Activated naive CD8-positive, alpha-beta T cell treated with anti-CD3 and anti-CD28 coated beads for 36 hours (primary cell): Measurements from ENCODE around the gene CMSS1. TPM values are rescaled to one million over a fixed set of nuclear protein-coding genes. Genes with fewer than 3 reads are reported as not detected.

ENCODE experiments used
- DNase-seq: peaks from one replicate; pipeline ENCODE4 v3.0.0; 2021
- H3K27ac Mint-ChIP-seq: one replicate; pipeline ENCODE4 v1.8.0; 2022; ENCODE audit warnings: mild to moderate bottlenecking, moderate library complexity, mixed read lengths
- H3K27me3 Mint-ChIP-seq: one replicate; pipeline ENCODE4 v1.8.0; 2022; ENCODE audit warnings: mild to moderate bottlenecking, mixed read lengths
- H3K36me3 Mint-ChIP-seq: one replicate; pipeline ENCODE4 v1.8.0; 2021; ENCODE audit warnings: mild to moderate bottlenecking, mixed read lengths
- H3K4me1 Mint-ChIP-seq: one replicate; pipeline ENCODE4 v1.8.0; 2021; ENCODE audit warnings: mixed read lengths
- H3K4me3 Mint-ChIP-seq: one replicate; pipeline ENCODE4 v1.8.0; 2022; ENCODE audit warnings: mild to moderate bottlenecking, moderate library complexity, mixed read lengths
- H3K9me3 Mint-ChIP-seq: one replicate; pipeline ENCODE4 v1.8.0; 2022; ENCODE audit warnings: mixed read lengths
- total RNA-seq, 2 experiments: library from RNA; stranded (reverse); gene quantifications; one replicate each; pipeline ENCODE4 v1.2.3, GENCODE V29; 2021

Gene CMSS1
- total RNA-seq, 2 experiments from 2014 or later, result 121 to 122 TPM

DNA sequence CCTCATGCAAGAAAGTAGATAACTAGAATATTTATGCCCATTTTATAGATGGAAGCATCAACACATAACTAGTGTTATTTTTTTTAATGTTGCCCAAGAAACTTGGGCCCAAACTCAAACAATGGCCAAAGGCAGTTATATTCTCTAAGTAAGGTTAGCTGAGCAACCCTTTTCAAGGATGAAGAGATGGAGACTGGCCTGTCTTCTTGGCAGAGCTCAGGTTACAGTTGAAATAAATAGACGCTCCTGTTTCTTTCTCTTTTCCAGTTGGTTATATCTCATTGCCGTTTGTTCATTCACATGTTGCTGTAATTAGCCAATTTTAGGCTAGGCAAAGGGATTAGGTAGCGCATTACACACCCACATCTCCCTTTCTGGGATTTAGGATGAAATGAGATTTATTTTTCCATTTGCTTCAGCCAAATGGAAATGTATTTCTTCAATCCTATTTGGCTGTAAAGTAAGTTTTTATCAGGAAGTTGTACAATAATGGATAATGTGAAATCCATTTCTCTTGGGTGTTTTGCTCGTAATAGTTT, 93.2 kb downstream of the CMSS1 start:
- no peaks in the 10 kb centered on the region for H3K27me3 Mint-ChIP-seq
- H3K4me1 Mint-ChIP-seq, result peaks cover 10% of the 10 kb centered on the region
- peaks cover 26% of the 10 kb centered on the region for H3K36me3 Mint-ChIP-seq
- H3K9me3 Mint-ChIP-seq, result no peaks in the 10 kb centered on the region
- DNase-seq, result no peak
- H3K27ac Mint-ChIP-seq, result no peak overlapping the region
- no peak overlapping the region for H3K4me3 Mint-ChIP-seq

DNA sequence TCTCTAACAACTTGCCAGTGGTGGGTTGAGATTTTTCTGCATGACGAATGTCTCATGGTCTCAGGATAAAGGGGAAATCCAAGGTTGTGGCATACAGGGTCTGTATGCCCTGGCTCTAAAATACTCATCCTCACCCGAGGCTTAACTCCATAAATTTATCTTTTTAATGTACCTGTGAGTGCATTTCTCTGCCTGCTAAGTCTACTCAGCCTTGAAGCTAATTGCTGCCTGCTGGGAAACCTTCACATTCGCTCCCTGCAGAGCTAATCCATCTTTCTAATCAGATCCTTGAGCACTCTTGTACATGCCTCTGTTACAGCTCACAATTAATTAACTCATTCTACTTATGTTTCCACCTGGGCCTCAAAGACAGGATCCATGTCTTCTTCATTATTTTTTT, 93.8 kb downstream of the CMSS1 start:
- H3K27ac Mint-ChIP-seq, result no peak overlapping the region
- H3K4me3 Mint-ChIP-seq, result no peak overlapping the region
- H3K27me3 Mint-ChIP-seq, result no peaks in the 10 kb centered on the region
- H3K4me1 Mint-ChIP-seq, result peaks cover 10% of the 10 kb centered on the region
- H3K36me3 Mint-ChIP-seq, result peaks cover 31% of the 10 kb centered on the region
- H3K9me3 Mint-ChIP-seq, result no peaks in the 10 kb centered on the region
- DNase-seq, result no peak

DNA sequence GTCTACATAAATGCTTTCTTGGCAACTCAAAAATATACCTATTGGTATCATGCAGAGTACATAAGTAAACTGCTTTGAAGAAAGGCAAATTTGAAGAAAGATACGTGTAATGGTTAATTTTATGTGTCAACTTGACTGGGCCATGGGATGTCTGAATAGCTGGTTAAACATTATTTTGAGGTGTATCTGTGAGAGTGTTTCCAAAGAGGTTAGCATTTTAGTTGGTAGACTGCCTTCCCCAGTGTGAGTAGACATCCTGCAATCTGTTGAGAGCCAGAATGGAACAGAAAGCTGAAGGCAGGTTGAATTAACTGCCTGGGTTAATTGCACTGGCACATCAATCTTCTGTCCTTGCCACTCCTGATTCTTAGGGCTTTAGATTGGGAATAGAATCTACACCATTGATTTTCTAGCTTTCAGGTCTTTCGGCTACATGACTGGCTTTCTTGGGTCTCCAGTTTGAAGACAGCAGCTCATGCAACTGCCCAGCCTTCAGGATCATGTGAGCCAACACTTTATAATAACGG, 98.3 kb downstream of the CMSS1 start:
- Mint-ChIP-seq H3K4me1 (peaks cover 11% of the 10 kb centered on the region), H3K27ac (no peak overlapping the region), H3K27me3 (no peaks in the 10 kb centered on the region), H3K4me3 (no peak overlapping the region), H3K9me3 (no peaks in the 10 kb centered on the region), H3K36me3 (peaks cover 39% of the 10 kb centered on the region)
- no peak for DNase-seq

DNA sequence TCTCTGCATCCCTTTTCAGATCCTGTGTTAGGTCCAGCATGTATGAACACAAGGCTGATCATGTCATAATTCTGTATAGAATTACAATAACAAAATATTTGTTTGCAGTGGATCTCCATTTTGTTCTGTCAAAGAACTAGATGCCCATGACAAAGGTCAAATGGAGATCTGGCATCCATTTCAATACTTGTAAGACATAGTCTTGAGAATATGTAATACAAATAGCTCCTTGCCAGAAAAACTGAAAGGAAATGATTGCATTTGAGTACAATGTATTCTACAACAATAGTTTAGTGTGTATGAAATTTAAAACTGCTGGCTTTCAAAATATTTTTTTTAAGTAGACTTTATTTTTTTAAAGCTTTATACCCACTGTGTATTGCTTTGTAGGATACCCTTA, 101.1 kb downstream of the CMSS1 start:
- Mint-ChIP-seq H3K4me1 (peaks cover 20% of the 10 kb centered on the region), H3K4me3 (no peak overlapping the region), H3K9me3 (no peaks in the 10 kb centered on the region), H3K27ac (no peak overlapping the region), H3K36me3 (peaks cover 37% of the 10 kb centered on the region), H3K27me3 (no peaks in the 10 kb centered on the region)
- DNase-seq, result no peak

DNA sequence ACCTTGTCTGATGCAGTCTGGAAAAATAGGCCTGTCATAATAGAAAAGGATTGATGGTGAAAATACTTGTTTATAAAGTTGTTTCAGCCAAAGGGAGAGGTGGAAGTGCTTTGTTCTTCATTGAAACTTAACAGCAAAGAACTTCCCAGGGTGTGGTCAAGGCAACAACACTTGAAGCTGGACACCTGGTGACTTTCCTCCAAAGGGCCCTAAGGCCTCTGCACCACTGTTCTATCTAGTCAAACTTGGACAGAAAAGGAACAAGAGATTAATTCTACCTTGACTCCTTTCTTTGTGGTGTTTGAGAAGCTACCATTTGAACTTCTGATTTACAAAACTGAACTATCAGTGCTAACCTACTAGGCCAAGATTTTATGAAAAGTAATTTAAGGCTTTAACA, 102.0 kb downstream of the CMSS1 start:
- H3K4me3 Mint-ChIP-seq, result no peak overlapping the region
- no peaks in the 10 kb centered on the region for H3K27me3 Mint-ChIP-seq
- peaks cover 16% of the 10 kb centered on the region for H3K4me1 Mint-ChIP-seq
- H3K9me3 Mint-ChIP-seq, result no peaks in the 10 kb centered on the region
- peaks cover 40% of the 10 kb centered on the region for H3K36me3 Mint-ChIP-seq
- H3K27ac Mint-ChIP-seq, result no peak overlapping the region
- no peak for DNase-seq

DNA sequence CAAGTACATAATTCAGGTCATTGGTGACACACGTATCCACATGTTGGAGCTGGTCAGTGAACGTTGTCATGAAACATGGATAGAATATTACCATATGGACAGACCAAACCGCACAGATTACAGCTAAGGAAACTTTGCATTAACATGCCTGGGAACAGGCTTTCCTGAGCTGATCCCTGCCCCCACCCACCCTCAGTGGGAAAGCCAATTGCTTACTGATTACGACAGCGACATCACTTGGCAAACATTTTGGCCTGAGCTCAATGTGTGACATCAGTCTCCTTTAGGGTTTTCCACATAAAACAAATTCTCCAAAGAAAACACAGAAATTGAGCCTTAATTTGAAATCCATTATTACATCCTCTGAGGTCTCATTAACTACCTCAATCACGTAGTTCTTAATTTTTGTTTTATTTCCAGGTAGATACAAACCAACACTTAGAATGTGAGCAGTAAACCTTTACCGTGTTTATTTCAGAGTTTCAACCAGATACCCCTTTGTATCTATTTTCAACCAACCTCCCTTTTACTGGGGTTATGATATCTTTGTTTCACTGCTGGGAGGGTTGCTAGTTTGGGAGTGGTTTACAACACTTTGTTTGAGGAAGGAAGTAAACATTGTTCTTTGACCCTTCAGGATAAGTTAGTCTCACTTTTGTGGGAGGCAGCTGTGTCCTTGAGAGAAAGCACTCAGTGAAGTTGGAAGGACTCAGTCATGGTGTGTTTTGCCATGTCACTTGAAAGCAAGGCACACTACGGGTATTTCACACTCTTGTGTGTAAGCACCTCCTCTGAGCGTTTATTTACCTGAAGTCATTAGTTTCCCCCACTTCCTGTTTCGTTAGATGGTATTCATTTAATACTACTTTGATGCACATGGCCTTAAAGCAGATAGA, 103.1 kb downstream of the CMSS1 start:
- DNase-seq, result no peak
- Mint-ChIP-seq H3K4me1 (peaks cover 15% of the 10 kb centered on the region), H3K27ac (no peak overlapping the region), H3K9me3 (no peaks in the 10 kb centered on the region), H3K36me3 (peaks cover 38% of the 10 kb centered on the region), H3K27me3 (no peaks in the 10 kb centered on the region), H3K4me3 (no peak overlapping the region)

DNA sequence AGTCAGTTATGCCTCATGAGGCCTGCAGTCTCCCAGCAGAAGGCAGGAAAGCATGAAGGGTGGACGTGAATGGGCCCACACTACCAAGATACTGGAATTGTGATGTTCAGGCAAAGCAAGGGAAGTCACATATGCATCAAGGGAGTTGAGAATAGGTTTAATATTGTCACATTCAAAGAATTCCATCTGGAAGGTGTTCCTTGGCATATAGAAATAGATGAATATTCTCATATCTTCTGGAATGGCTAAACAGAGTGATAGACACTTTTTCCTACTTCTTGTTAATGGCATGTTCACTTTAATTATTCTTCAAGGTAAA, 103.7 kb downstream of the CMSS1 start:
- no peak overlapping the region for H3K4me3 Mint-ChIP-seq
- no peaks in the 10 kb centered on the region for H3K9me3 Mint-ChIP-seq
- DNase-seq, result no peak
- H3K36me3 Mint-ChIP-seq, result peaks cover 33% of the 10 kb centered on the region
- H3K4me1 Mint-ChIP-seq, result peaks cover 14% of the 10 kb centered on the region
- H3K27me3 Mint-ChIP-seq, result no peaks in the 10 kb centered on the region
- no peak overlapping the region for H3K27ac Mint-ChIP-seq

DNA sequence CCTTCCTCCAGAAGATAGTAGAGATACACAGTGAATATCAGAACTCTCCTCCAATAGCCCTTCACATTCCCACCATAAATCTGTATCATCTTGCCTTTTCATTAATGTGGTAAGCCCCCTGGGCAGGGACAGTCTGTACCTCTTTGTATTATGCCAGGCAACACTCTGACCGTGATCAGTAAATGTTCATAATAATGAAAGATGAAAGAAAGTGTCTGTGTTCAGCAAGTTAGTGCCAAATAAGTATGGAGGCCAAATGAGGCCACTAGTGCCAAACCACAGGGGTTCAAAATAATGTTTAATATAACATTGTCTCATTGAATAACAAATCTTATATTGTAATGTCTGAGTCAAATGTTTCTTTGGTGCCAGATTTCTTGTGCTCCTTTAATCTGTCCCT, 104.3 kb downstream of the CMSS1 start:
- H3K27ac Mint-ChIP-seq, result no peak overlapping the region
- DNase-seq, result no peak
- H3K9me3 Mint-ChIP-seq, result no peaks in the 10 kb centered on the region
- no peaks in the 10 kb centered on the region for H3K27me3 Mint-ChIP-seq
- H3K4me1 Mint-ChIP-seq, result peaks cover 14% of the 10 kb centered on the region
- H3K36me3 Mint-ChIP-seq, result peaks cover 31% of the 10 kb centered on the region
- no peak overlapping the region for H3K4me3 Mint-ChIP-seq

DNA sequence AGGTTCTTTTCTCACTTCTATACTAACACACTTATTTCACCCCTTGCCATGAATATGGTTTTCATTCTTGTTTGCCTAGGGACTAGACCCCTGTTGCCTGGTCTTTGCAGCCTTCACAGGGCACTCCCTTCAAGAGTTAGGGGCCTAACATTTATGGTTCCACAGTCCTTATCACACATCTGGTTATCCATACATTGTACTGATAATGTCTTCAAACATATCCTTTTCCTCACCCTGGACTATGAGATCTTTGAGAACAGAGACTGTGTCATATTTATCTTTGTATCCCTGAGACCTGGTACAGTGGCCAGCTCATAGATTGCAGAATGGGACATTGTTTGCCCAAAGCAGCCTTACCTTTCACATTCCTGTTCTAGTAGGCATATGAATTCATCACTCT, 106.2 kb downstream of the CMSS1 start:
- Mint-ChIP-seq H3K27me3 (no peaks in the 10 kb centered on the region), H3K4me1 (peaks cover 16% of the 10 kb centered on the region), H3K36me3 (peaks cover 26% of the 10 kb centered on the region), H3K9me3 (no peaks in the 10 kb centered on the region), H3K27ac (no peak overlapping the region), H3K4me3 (no peak overlapping the region)
- DNase-seq, result no peak

DNA sequence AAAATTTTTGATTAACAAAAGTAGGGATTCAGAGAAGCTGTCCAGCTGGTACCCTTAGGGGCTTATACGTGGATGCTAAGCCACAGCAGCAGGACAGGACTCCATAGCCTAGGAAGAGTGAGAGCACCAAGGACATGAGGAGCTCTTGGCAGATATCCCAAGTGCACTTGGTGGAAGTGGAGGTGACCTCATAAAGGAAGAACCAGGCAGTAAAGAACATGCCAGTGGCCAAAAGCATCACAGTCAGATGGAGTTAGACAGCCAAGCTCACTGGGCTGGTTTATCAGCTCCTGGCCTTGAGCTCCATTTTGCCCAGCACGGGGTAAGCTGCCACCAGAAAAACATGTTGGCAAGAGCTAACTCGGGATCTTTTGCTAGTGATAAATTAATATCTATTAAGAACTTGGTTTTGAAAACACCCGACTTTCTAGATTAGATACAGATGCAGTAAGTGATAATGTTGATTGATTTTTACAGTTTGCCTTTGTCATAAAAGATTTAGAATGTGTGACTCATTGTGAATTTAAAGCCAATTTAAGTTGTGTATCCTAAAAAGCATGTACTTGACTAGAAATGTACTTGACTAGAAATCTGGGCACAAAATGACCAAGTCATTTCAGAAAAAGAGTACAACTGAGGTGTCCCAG, 108.0 kb downstream of the CMSS1 start:
- Mint-ChIP-seq H3K9me3 (no peaks in the 10 kb centered on the region), H3K36me3 (peaks cover 25% of the 10 kb centered on the region), H3K4me1 (peaks cover 13% of the 10 kb centered on the region), H3K27ac (no peak overlapping the region), H3K27me3 (no peaks in the 10 kb centered on the region), H3K4me3 (no peak overlapping the region)
- no peak for DNase-seq

DNA sequence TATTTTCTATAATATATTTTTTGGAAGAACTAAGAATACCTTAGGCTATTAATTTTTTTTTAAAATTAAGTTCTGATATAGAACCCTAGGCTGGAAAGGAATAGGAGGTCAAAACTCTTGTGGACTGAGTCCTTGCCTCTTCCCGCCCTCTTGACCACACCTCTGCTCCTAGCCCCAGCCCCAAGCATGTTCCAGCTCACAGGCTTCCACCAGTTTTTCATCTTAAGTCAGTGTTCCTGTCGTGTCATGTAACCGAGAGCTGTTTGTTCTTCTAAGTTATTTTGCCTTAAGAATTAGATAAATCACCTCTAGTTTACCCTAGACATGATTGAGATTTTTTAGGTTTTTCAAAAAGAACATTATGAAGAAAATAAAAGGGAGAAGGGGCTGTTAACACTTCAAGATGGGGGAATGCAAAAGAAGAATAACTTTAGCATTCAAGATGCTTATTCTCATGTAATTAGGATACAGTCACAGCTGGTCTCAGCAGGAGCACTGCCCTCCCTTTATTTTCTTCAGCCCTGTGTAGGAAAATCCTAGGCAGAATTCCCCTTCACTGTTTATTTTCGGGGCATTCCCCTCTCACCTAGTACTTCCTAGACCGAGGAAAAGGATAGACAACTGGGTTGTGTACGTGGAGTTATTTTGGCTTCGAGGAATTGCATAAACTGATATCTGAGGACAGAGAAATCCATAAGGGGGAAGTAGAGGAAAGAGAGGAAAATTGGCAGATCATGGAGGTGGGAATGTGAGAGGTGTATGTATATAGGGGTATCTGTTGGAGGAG, 110.2 kb downstream of the CMSS1 start:
- Mint-ChIP-seq H3K9me3 (no peaks in the 10 kb centered on the region), H3K4me1 (peaks cover 2% of the 10 kb centered on the region), H3K4me3 (no peak overlapping the region), H3K36me3 (peaks cover 27% of the 10 kb centered on the region), H3K27ac (no peak overlapping the region), H3K27me3 (no peaks in the 10 kb centered on the region)
- no peak for DNase-seq

DNA sequence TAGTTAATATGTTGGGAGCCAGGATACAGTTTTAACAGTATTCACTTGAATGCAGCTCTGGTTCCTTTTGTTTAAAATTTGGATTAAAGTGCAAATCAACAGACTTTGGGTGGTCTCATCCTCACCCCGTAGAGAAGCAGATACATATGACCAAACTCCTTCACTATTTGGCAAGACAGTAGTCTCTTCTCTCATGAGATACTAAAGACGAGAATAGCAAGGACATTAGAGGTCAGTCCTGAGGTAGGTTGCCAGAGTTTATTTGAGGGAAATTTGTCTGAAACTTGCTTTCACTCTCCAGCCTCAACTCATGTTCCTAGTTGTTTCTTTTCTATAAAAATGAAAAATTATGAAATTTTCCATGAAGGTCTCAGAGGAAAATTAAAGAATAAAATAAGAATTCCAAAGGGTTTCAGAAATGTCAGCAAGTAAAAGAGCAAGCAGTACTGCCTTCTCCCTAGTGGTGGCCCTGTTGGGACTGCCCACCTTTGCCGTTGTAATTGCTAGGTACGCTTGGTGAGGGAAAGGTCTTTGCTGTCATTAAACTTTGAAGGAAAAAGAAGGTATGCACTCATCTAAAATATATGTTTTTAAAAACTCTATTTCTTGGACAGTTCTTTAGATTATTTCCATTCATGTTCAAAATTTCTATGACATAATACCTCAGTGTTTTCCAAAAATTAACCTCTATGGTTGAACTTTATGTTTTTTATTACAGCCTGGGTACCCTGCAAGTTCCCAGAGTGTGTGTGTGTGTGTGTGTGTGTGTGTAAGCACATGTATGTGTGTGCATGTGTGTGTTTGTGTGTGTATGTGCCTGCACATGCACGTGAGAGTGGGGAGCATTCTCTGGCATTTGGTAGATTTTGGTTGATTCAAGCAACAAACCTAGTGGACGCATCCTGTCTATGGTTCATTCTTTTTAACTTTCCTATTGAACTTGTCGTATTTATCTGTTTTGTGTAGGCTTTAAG, 111.4 kb downstream of the CMSS1 start:
- no peak overlapping the region for H3K27ac Mint-ChIP-seq
- H3K4me3 Mint-ChIP-seq, result no peak overlapping the region
- H3K4me1 Mint-ChIP-seq, result peaks cover 2% of the 10 kb centered on the region
- H3K27me3 Mint-ChIP-seq, result no peaks in the 10 kb centered on the region
- DNase-seq, result no peak
- peaks cover 22% of the 10 kb centered on the region for H3K36me3 Mint-ChIP-seq
- H3K9me3 Mint-ChIP-seq, result no peaks in the 10 kb centered on the region

DNA sequence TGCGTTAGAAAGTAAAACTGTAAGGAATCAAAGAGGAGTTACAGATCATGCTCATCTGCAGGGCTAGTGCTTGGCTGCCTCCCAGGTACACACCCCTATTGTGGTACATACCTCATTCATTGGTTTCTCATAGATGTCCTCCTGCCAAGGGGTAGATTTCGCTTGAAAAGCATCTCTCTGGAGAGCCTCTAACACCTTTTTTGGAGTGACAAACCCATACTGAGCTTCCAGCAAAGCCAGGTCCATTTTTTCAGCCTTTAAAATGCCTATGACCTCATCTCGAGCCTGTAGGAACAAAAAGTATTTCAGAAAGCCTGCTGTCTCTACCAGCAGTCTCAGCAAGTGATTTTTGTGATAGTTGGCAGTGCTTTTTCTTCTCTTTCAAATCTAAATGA, 112.1 kb downstream of the CMSS1 start:
- DNase-seq, result no peak
- peaks cover 2% of the 10 kb centered on the region for H3K4me1 Mint-ChIP-seq
- H3K4me3 Mint-ChIP-seq, result no peak overlapping the region
- peaks cover 24% of the 10 kb centered on the region for H3K36me3 Mint-ChIP-seq
- H3K27ac Mint-ChIP-seq, result no peak overlapping the region
- H3K27me3 Mint-ChIP-seq, result no peaks in the 10 kb centered on the region
- no peaks in the 10 kb centered on the region for H3K9me3 Mint-ChIP-seq

DNA sequence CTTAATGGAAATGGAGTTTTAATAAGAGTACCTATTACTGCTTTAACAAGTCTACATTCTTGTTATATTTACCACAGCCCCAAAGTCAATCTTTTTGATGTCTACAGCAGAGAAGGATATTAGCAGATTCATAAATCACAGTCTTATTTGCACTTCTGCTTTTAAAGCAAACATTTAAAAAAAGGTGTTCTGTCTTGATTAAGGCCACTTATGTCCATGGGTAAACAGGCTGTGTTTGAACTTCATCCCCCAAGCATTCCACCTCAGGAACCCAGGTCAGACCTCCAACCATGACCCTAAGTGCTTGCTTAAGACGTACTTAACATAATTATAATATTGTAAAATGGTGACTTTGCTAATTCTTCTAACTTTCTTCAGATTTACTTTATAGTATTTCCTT, 113.4 kb downstream of the CMSS1 start:
- H3K27me3 Mint-ChIP-seq, result no peaks in the 10 kb centered on the region
- peaks cover 26% of the 10 kb centered on the region for H3K36me3 Mint-ChIP-seq
- H3K27ac Mint-ChIP-seq, result no peak overlapping the region
- no peaks in the 10 kb centered on the region for H3K9me3 Mint-ChIP-seq
- no peak overlapping the region for H3K4me3 Mint-ChIP-seq
- peaks cover 6% of the 10 kb centered on the region for H3K4me1 Mint-ChIP-seq
- no peak for DNase-seq
